OCI-LY3 (cell line): Measurements from ENCODE around the gene MAGEB17.

Experiments
- CTCF ChIP-seq: fragments of 200-600, 300-600 bp; sonication (generic); IDR thresholded peaks from 2 replicates; pipeline ENCODE4 v1.5.1; 2014; ENCODE audit warnings: antibody characterized with exemption, low read length, low read depth
- EZH2phosphoT487 ChIP-seq: fragments of 200-600 bp; shearing (Covaris generic); IDR thresholded peaks from 2 replicates; pipeline ENCODE4 v1.6.1; 2018; ENCODE audit warnings: antibody characterized with exemption, mixed run types, low read depth

DNA sequence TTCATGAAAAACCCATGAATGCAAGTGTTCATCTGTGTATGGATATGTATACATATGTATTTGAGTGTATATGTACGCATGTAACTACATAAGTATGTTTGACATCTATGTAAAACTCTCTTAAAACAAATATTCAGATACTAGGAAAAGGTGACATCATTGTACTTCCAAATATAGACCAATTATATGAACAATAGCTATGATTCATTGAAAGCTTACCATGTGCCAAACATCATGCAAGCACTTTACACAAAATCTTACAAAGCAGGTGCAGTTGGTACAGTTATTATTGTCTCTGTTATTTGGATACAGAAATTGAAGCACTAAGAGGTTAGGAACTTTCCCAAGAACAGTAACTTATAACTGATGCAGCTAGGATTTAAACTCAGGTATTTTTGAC, 21.4 kb downstream of the MAGEB17 start:
- TF ChIP-seq CTCF (no peak), EZH2phosphoT487 (no peak)
